ENCODE measurements around the gene EFL1. TPM values are rescaled to one million over a fixed set of nuclear protein-coding genes. Genes with fewer than 3 reads are reported as not detected.

The EFL1 gene
- total RNA-seq, 1 donor from 2014 or later, result 21.2 TPM

GRCh38 chr15:82081914-82082762, 180.4 kb downstream of the EFL1 start:
- DNase-seq (ENCODE audit: low spot score), result no peak

GRCh38 chr15:82080774-82081173, 181.8 kb downstream of the EFL1 start:
- no peak for DNase-seq (ENCODE audit: low spot score)

Other genes starting within 250 kb of the EFL1 start
- 0.55 TPM for gene MEX3B, start 216.7 kb downstream of the EFL1 start, total RNA-seq
- 2.6 TPM for gene SAXO2, start 84 bp upstream of the EFL1 start, total RNA-seq
- gene GOLGA6L10, start 86.7 kb upstream of the EFL1 start, total RNA-seq, result 4.3 TPM
- 7.9 TPM for gene GOLGA6L9, start 167.1 kb upstream of the EFL1 start, total RNA-seq

Measured in ureter (tissue), 1 donor.